OCI-LY7 (cell line): Measurements from ENCODE around the gene NRP1.

Experiments
- CTCF ChIP-seq: fragments of 200-600 bp; sonication (generic); conservative IDR thresholded peaks from 2 replicates; pipeline ENCODE4 v1.5.1; 2014; ENCODE audit warnings: mild to moderate bottlenecking, antibody characterized with exemption, low read length, moderate library complexity, mixed read lengths
- EZH2phosphoT487 ChIP-seq: fragments of 200-600 bp; sonication (generic); IDR thresholded peaks from 2 replicates; pipeline ENCODE4 v1.6.1; 2018; ENCODE audit warnings: low read depth, borderline replicate concordance, mild to moderate bottlenecking, mixed run types, antibody characterized with exemption, low read length, moderate library complexity, mixed read lengths

DNA sequence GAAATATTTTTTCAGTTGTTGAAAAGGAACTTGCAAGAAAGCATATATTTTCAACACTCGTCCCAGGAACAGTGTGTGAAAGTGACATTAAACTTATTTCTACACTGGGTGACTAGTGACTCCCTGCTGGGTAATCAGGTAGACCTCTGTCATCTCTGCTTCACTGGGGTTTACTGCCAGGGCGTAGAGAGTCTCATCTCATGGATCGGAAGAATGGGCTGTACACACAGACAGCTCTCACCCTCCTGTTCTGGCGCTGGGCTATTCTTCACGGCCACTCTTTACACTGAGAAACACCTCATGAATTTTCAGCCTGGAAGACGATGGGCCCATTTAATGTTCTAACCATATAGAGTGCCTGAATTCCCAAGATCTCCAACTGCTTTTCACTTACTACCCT, 36.4 kb downstream of the NRP1 start:
- TF ChIP-seq EZH2phosphoT487 (no peak), CTCF (no peak)
